BJ (cell line): ENCODE measurements around the gene PSMD8. TPM values are rescaled to one million over a fixed set of nuclear protein-coding genes. Genes with fewer than 3 reads are reported as not detected.

ENCODE experiments used
- CTCF ChIA-PET: fragments of 350-600 bp; formaldehyde crosslinking; extraction: SDS; loops from one replicate; lab custom pipeline; 2021; ENCODE audit warnings: antibody characterized with exemption, inconsistent platforms; lab: Yijun Ruan, JAX
- POLR2A ChIA-PET: fragments of 300-600 bp; sonication (Branson Sonifier 250); formaldehyde crosslinking; extraction: SDS; loops from one replicate; lab custom pipeline; 2021; ENCODE audit warnings: antibody characterized with exemption; lab: Charles Lee
- DNase-seq: peaks from one replicate; pipeline ENCODE4 v3.0.0-alpha.2; 2011; ENCODE audit warnings: low read depth
- H3K27me3 ChIP-seq: 2 replicates; pipeline ENCODE4 v1.6.0; 2011; ENCODE audit warnings: low read length; ENCODE audit not compliant: control insufficient read depth, insufficient read depth
- H3K36me3 ChIP-seq: 2 replicates; pipeline ENCODE4 v1.5.1; 2011; ENCODE audit warnings: low read length; ENCODE audit not compliant: control insufficient read depth, insufficient read depth
- H3K4me3 ChIP-seq: 2 replicates; pipeline ENCODE4 v1.5.1; 2011; ENCODE audit warnings: low read depth, mild to moderate bottlenecking, control low read depth, low read length
- polyA plus RNA-seq: library from polyadenylated mRNA; depleted of rRNA; stranded (reverse); fragments of >200 nt; gene quantifications from 2 replicates; pipeline ENCODE4 v1.2.3, GENCODE V29; 2011
- TF ChIP-seq, protein P1 (sequence below): IDR thresholded peaks from 2 replicates; pipeline ENCODE4 v1.5.1; 2011; ENCODE audit warnings: low read depth, mild to moderate bottlenecking, control low read depth, inconsistent platforms, low read length, moderate library complexity; ENCODE audit not compliant: insufficient read depth

Gene PSMD8
- polyA plus RNA-seq, 1 experiment: 662 TPM

DNA sequence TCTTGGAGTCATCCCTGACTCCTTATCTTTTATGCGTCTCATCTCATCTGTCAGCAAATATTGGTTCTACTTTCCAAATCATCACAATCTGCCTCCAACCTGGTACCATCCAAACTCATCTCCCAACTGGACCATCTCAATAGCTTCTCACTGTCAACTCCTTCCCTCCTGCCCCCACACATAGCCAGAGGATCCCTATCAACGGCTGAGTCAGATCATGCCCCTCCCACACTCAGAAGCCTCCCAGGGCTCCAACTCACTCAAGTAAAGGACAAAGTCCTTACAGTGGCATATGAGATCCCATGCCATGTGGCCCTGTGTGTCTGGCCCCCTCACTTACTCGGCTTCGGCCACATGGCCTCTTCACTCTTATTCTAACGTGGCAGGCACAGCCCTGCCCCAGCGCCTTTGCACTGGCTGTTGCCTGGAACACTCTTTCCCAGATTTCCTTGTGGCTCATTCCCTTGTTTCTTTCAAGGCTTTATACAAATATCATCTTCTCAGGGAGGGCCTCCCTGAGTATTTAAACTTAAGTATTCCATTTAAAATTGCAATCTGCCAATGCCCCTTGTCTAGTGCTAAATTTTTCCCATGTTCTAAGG is 18.4 kb downstream of the PSMD8 start:
- Histone ChIP-seq H3K36me3 (peaks cover 10% of the 10 kb centered on the region), H3K27me3 (no peaks in the 10 kb centered on the region), H3K4me3 (no peak overlapping the region)
- TF ChIP-seq, protein P1, sequence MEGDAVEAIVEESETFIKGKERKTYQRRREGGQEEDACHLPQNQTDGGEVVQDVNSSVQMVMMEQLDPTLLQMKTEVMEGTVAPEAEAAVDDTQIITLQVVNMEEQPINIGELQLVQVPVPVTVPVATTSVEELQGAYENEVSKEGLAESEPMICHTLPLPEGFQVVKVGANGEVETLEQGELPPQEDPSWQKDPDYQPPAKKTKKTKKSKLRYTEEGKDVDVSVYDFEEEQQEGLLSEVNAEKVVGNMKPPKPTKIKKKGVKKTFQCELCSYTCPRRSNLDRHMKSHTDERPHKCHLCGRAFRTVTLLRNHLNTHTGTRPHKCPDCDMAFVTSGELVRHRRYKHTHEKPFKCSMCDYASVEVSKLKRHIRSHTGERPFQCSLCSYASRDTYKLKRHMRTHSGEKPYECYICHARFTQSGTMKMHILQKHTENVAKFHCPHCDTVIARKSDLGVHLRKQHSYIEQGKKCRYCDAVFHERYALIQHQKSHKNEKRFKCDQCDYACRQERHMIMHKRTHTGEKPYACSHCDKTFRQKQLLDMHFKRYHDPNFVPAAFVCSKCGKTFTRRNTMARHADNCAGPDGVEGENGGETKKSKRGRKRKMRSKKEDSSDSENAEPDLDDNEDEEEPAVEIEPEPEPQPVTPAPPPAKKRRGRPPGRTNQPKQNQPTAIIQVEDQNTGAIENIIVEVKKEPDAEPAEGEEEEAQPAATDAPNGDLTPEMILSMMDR: no peak
- no peak for DNase-seq
- ChIA-PET CTCF (interaction anchor here (4.2 kb wide), 1 partner anchor 10 kb away, joined by 20 read pairs; the partner anchor contains the start of gene FAM98C), POLR2A (no interaction called here)

- Histone ChIP-seq H3K27me3 (no peaks in the 10 kb centered on the region), H3K36me3 (peaks cover 10% of the 10 kb centered on the region), H3K4me3 (no peak overlapping the region)
- no peak for DNase-seq
- POLR2A ChIA-PET: no interaction called here
- TF ChIP-seq, protein P1: no peak
- CTCF ChIA-PET: interaction anchor here (4.2 kb wide), 1 partner anchor 8 kb away, joined by 20 read pairs; the partner anchor contains the start of gene FAM98C
Measured at GRCh38 chr19:38394488-38394887, 20.1 kb downstream of the PSMD8 start.

- TF ChIP-seq, protein P1: no peak
- POLR2A ChIA-PET: no interaction called here
- no peak for DNase-seq
- H3K4me3 ChIP-seq: no peak overlapping the region
- no peaks in the 10 kb centered on the region for H3K27me3 ChIP-seq
- CTCF ChIA-PET: no interaction called here
- peaks cover 10% of the 10 kb centered on the region for H3K36me3 ChIP-seq
Measured at GRCh38 chr19:38395381-38396114, 21.2 kb downstream of the PSMD8 start.

DNA sequence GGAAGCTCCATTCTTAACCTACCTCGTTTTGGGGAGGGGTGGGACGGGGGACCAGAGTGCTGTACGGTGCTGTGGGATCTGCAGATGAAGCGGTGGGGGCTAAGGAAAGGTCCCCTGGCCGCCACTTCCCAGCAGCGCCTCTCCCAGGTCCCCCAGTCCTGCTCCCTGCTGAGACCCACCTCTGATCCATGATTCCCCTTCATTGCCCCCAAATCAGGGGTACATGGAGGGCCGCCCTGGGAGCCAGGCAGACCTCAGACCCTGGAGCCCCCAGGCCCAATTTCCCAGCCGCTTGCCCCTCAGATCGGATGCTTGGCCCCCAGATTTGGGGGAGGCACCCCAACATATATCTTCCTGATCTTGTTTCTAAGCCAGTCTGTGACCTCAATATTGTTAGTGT is 24.7 kb downstream of the PSMD8 start:
- POLR2A ChIA-PET: no interaction called here

DNA sequence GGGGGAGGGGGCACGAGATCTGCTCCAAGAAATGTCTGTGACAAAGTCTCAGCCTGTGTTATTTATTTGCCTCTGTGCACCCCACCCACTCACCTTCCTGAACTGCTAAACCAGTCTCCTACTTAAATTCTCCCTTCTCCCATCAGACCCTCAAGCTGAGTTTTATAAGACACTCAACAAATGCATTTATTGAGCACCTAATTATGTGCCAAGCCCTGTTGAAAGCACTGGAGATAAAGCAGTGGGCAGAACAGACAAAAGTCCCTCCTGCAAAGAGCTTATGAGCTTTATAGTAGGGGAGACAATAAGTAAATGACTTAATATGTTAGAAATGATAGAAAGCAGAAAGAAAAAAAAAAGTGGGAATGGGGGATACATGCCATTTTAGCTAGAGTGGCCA is 25.2 kb downstream of the PSMD8 start:
- DNase-seq: no peak
- CTCF ChIA-PET: interaction anchor here (0.8 kb wide), 1 partner anchor 236 kb away, joined by 4 read pairs; no protein-coding TSS in a partner anchor
- no peaks in the 10 kb centered on the region for H3K27me3 ChIP-seq
- POLR2A ChIA-PET: no interaction called here
- TF ChIP-seq, protein P1: no peak
- H3K4me3 ChIP-seq: no peak overlapping the region
- H3K36me3 ChIP-seq: no peaks in the 10 kb centered on the region; the same call in 1 of the 2 replicates

More for the DNA sequence above, 24.7 kb downstream of the PSMD8 start:
- DNase-seq: no peak
- H3K4me3 ChIP-seq: no peak overlapping the region
- H3K36me3 ChIP-seq: peaks cover 2% of the 10 kb centered on the region
- CTCF ChIA-PET: no interaction called here
- H3K27me3 ChIP-seq: no peaks in the 10 kb centered on the region
- TF ChIP-seq, protein P1: no peak
